Activated T-cell treated with anti-CD3 and anti-CD28 coated beads, Interleukin-2, amount 50 U/mL, for 72 hours (primary cell): Measurements from ENCODE around the gene OXSR1. TPM values are rescaled to one million over a fixed set of nuclear protein-coding genes. Genes with fewer than 3 reads are reported as not detected.
"Not testable (repeated sequence)": the region's sequence is repeated elsewhere in the genome, so short reads cannot be mapped to it uniquely, and the experiment has no call there.

ENCODE experiments used
- ATAC-seq, 2 donors: fragments of 150-1000 bp; cut with Tn5 transposase; replicated peaks in 1 of 2; 2 replicates each; pipeline ENCODE4 v1.10.0; 2021; ENCODE audit warnings: moderate library complexity in 2 of 2, mild to moderate bottlenecking in 1 of 2
- DNase-seq, 2 donors: peaks; one replicate each; pipeline ENCODE4 v3.0.0; 2021 to 2022; ENCODE audit warnings: mixed read lengths in 1 of 2
- H3K27ac Mint-ChIP-seq: one replicate; pipeline ENCODE4 v1.8.0; 2022; ENCODE audit warnings: mild to moderate bottlenecking, moderate library complexity, mixed read lengths
- H3K27me3 Mint-ChIP-seq: one replicate; pipeline ENCODE4 v1.8.0; 2022; ENCODE audit warnings: low read depth, mixed read lengths
- H3K36me3 Mint-ChIP-seq, 2 donors: one replicate each; pipeline ENCODE4 v1.8.0; 2022; ENCODE audit warnings: mixed read lengths in 2 of 2, mild to moderate bottlenecking in 1 of 2; ENCODE audit not compliant: insufficient read depth in 2 of 2
- H3K4me1 Mint-ChIP-seq: one replicate; pipeline ENCODE4 v1.8.0; 2022; ENCODE audit warnings: low read depth, mixed read lengths
- H3K4me3 Mint-ChIP-seq, 2 donors: one replicate each; pipeline ENCODE4 v1.8.0; 2022; ENCODE audit warnings: mild to moderate bottlenecking in 2 of 2, mixed read lengths in 2 of 2, moderate library complexity in 2 of 2
- H3K9me3 Mint-ChIP-seq, 2 donors: one replicate each; pipeline ENCODE4 v1.8.0; 2022; ENCODE audit warnings: mixed read lengths in 2 of 2
- total RNA-seq, 2 donors: library from RNA; stranded (reverse); gene quantifications; one replicate each; pipeline ENCODE4 v1.2.3, GENCODE V29; 2022

The OXSR1 gene
- total RNA-seq, 2 donors from 2014 or later = 46.3 to 51.8 TPM

DNA sequence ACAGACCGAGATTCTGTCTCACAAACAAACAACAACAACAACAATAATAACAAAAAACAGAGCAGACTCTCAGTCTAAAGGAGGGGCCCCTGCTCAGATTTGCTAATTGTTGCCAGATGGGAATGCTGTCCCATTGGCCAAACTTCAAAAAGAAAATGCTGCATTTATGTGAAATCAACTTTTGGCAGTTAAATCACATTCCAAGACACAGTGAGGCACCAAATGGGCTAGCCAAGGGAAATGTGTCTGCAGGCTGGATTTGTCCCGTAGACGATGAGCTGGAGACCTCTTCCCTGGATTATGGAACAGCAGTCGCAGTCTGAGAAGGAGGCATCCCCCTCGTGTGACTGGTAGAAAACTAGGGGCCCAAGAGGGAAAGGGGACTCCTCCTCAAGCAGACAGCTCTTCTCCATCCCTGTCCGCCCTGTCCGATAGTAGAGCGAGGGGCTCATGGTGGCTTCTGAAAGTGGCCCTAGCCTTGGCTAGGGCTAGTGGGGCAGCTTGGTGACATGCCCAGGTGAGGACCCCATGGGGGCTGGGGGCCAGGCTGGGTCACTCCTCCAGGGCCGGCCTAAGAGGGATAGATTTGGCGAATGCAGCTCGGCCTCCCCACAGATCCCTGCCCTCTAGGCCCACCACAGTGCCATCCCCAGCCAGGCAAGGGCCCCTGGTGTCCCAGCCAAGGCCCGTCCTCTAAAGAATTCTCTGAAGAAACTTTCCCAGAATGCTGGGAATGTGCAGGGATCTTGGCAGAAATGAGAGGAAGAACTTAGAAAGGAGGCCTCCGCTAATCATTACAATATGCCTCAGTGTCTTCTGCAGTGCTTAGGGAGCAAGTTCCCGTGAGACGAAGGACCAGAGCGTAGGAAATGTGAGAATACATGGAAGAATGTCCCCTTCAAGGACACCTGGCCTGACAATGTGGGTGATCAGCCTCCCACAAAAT is 118.7 kb downstream of the OXSR1 start:
- Mint-ChIP-seq H3K36me3 (no peaks in the 10 kb centered on the region), H3K4me3 (no peak overlapping the region), H3K4me1 (no peaks in the 10 kb centered on the region), H3K27me3 (no peaks in the 10 kb centered on the region), H3K27ac (no peak overlapping the region), H3K9me3 (no peaks in the 10 kb centered on the region)
- DNase-seq = no peak
- no peak for ATAC-seq

DNA sequence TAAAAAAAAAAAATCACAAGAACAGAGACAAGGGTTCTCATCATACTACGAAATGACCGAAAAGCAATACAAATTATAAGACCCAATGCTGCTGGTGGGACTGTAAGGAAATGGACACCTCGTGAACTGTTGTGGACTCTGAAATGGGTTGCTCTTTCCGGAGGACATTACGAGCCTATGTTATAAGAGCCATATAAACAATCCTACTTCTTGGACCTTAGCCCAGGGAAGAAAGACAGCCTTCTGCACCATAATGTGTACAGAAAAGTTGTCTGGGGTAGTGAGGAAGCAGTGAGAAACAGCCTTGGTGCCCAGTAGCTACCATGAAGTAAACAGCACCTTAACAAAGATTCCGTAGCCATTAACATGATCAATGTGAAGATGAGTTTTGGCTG is 119.4 kb downstream of the OXSR1 start:
- no peak for DNase-seq
- no peaks in the 10 kb centered on the region for H3K36me3 Mint-ChIP-seq

DNA sequence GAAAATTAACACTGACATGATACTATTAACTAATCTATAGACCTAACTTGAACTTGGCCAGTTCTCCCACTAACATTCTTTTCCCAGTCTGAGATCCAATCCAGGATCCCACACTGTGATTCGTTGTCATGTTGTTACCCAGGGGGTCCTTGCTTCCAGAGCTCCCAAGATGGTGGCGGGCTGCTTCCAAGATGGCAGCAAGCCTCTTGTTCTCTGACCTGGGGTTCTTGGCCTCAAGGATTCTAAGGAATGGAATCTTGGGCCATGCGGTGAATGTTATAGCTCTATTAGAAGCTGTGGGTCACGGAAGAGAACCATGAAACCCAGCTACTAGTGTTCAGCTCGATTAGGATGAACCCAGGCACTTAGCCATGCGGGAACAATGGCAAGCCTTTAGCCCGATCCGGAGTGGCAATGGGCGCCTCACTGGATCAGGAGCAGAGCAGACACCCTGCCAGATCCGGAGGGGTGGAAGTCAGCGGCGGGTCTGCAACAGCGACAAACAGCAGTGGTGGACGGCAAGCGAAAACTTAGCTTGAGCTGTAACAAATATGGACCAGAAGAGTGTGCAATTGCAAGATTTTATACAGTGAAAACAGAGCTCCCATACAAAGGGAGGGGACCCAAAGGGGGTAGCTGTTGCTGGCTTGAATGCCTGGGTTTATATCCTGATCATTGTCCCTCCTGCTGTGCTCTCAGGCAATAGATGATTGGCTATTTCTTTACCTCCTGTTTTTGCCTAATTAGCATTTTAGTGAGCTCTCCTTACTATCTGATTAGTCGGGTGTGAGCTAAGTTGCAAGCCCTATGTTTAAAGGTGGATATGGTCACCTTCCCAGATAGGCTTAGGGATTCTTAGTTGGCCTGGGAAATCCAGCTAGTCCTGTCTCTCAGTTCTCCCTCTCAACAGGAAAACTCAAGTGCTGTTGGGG is 124.2 kb downstream of the OXSR1 start:
- not testable (repeated sequence) for DNase-seq, ATAC-seq, H3K4me3 Mint-ChIP-seq, H3K4me1 Mint-ChIP-seq, H3K9me3 Mint-ChIP-seq, H3K36me3 Mint-ChIP-seq, H3K27me3 Mint-ChIP-seq, H3K27ac Mint-ChIP-seq

More for the DNA sequence above, 119.4 kb downstream of the OXSR1 start:
- no peak for ATAC-seq
- H3K27me3 Mint-ChIP-seq = no peaks in the 10 kb centered on the region
- no peak overlapping the region for H3K27ac Mint-ChIP-seq
- H3K9me3 Mint-ChIP-seq = no peaks in the 10 kb centered on the region
- no peak overlapping the region for H3K4me3 Mint-ChIP-seq
- no peaks in the 10 kb centered on the region for H3K4me1 Mint-ChIP-seq

DNA sequence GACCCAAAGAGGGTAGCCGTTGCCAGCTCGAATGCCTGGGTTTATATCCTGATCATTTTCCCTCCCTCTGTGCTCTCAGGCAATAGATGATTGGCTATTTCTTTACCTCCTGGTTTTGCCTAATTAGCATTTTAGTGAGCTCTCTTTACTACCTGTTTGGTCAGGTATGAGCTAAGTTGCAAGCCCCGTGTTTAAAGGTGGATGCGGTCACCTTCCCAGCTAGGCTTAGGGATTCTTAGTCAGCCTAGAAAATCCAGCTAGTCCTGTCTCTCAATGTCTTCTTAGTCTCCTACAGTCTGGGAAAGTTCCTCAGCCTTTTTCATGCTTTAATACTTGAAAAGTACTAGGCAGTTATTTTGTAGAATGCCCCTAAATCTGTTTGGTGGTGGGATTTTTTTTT is 131.7 kb downstream of the OXSR1 start:
- not testable (repeated sequence) for DNase-seq, H3K9me3 Mint-ChIP-seq

DNA sequence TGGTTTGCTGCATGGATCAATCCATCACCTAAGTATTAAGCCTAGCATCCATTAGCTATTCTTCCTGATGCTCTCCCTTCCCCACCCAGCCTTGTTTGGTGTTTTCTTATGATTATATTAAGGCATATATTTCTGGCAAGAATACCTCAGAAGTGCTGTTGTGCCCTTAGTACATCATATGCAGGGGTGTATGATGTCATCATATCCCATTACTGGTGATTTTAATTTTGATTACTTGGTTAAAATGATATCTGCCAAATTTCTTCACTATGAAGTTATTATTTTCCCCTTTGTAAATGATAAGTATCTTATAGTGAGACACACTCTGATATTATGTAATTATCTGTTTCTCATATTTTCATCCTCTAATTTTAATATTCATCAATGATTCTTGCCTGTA is 132.2 kb downstream of the OXSR1 start:
- no peaks in the 10 kb centered on the region for H3K36me3 Mint-ChIP-seq
- H3K4me3 Mint-ChIP-seq = no peak overlapping the region
- DNase-seq = no peak
- H3K27me3 Mint-ChIP-seq = peaks cover 5% of the 10 kb centered on the region
- no peaks in the 10 kb centered on the region for H3K9me3 Mint-ChIP-seq
- H3K27ac Mint-ChIP-seq = no peak overlapping the region
- ATAC-seq = no peak
- no peaks in the 10 kb centered on the region for H3K4me1 Mint-ChIP-seq

More for the DNA sequence above, 131.7 kb downstream of the OXSR1 start:
- not testable (repeated sequence) for ATAC-seq, H3K27me3 Mint-ChIP-seq, H3K4me1 Mint-ChIP-seq, H3K27ac Mint-ChIP-seq, H3K4me3 Mint-ChIP-seq, H3K36me3 Mint-ChIP-seq

DNA sequence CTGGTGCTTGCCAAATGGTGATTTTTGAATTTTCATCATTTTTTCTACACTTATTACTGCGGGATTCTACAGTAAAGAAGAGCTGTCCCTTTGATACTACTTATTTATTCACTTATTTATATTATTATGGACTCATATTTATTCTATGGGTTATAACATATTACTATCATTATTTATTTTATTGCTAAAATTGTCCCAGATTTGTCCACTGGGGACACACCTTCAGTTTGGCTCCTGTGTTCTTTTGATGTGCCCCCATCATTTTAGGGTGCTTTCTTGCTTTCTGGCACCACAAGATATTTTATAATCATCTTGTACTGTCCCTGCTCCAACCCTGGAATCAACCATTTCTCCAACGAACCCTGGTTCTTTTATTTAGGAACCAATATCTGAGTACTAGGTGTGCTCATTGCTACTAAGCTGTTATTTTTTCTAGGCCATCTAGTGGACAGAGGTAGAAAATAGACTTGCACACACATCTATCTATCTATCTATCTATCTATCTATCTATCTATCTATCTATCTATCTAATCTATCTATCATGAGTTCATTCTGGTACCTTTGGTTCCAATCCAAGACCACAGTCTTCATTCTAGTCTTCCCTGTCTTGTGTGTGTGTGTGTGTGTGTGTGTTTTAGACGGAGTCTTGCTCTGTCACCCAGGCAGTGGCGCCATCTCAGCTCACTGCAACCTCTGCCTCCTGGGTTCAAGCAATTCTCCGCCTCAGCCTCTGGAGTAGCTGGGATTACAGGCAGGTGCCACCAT is 132.8 kb downstream of the OXSR1 start:
- ATAC-seq = no peak
- Mint-ChIP-seq H3K4me1 (no peaks in the 10 kb centered on the region), H3K9me3 (no peaks in the 10 kb centered on the region), H3K27me3 (peaks cover 5% of the 10 kb centered on the region), H3K27ac (no peak overlapping the region), H3K36me3 (no peaks in the 10 kb centered on the region), H3K4me3 (no peak overlapping the region)
- no peak for DNase-seq

Other genes with a start within 250 kb of the OXSR1 start
- gene VILL, start 174.8 kb upstream of the OXSR1 start, total RNA-seq = 10 to 100 TPM; 12.5 to 16.1 TPM
- 10 to 100 TPM; 15.4 to 16.8 TPM for gene PLCD1, start 135.9 kb upstream of the OXSR1 start, total RNA-seq
- under 1 TPM; 0.43 to 0.81 TPM for gene DLEC1, start 126.3 kb upstream of the OXSR1 start, total RNA-seq
- 10 to 100 TPM; 49.7 to 52.9 TPM for gene ACAA1, start 28.4 kb upstream of the OXSR1 start, total RNA-seq
- 10 to 100 TPM; 27.3 to 38.2 TPM for gene MYD88, start 26.9 kb upstream of the OXSR1 start, total RNA-seq
- gene SLC22A13, start 100.3 kb downstream of the OXSR1 start, total RNA-seq = 1 to 10 TPM; 1.0 to 1.2 TPM
- under 1 TPM; 0.14 to 0.21 TPM for gene SLC22A14, start 116.8 kb downstream of the OXSR1 start, total RNA-seq
- gene XYLB, start 181.2 kb downstream of the OXSR1 start, total RNA-seq = 1 to 10 TPM; 2.4 to 2.9 TPM